Liver (tissue), 9 donors: Measurements from ENCODE around the gene CFDP1. TPM values are rescaled to one million over a fixed set of nuclear protein-coding genes. Genes with fewer than 3 reads are reported as not detected.
A peak's percentile ranks its signal among the peaks of the same experiment; 100 is the strongest.

Experiments used
- DNase-seq: peaks from one replicate; pipeline ENCODE4 v3.0.0-alpha.2; 2017; ENCODE audit warnings: low spot score
- H3K27ac ChIP-seq, 2 donors: one replicate each; pipeline ENCODE4 v1.7.0; 2013; ENCODE audit warnings: inconsistent platforms in 2 of 2, low read length in 2 of 2, control low read depth in 1 of 2, low read depth in 1 of 2, mild to moderate bottlenecking in 1 of 2
- H3K27me3 ChIP-seq, 4 donors: one replicate each; pipeline versions ENCODE4 v1.6.1 to v1.7.0; 2013; ENCODE audit warnings: low read length in 3 of 4, inconsistent platforms in 1 of 4, mild to moderate bottlenecking in 1 of 4, moderate library complexity in 1 of 4; ENCODE audit not compliant: control insufficient read depth in 4 of 4, insufficient read depth in 4 of 4
- H3K36me3 ChIP-seq, 4 donors: one replicate each; pipeline versions ENCODE4 v1.6.1 to v1.7.0; 2013; ENCODE audit warnings: low read length in 3 of 4, mild to moderate bottlenecking in 3 of 4, low read depth in 1 of 4, moderate library complexity in 1 of 4; ENCODE audit not compliant: control insufficient read depth in 4 of 4, insufficient read depth in 3 of 4
- H3K4me1 ChIP-seq, 4 donors: one replicate each; pipeline versions ENCODE4 v1.6.1 to v1.7.0; 2013; ENCODE audit warnings: low read length in 3 of 4, mild to moderate bottlenecking in 3 of 4, moderate library complexity in 1 of 4; ENCODE audit not compliant: control insufficient read depth in 4 of 4, insufficient read depth in 4 of 4
- H3K4me3 ChIP-seq, 3 donors: one replicate each; pipeline versions ENCODE4 v1.6.1 to v1.7.0; 2013; ENCODE audit warnings: low read length in 3 of 3, control low read depth in 1 of 3, low read depth in 1 of 3, mild to moderate bottlenecking in 1 of 3
- H3K9ac ChIP-seq, 2 donors: one replicate each; pipeline ENCODE4 v1.7.0; 2013; ENCODE audit warnings: low read length in 2 of 2, mild to moderate bottlenecking in 2 of 2, moderate library complexity in 2 of 2, control low read depth in 1 of 2, low read depth in 1 of 2
- H3K9me3 ChIP-seq, 4 donors: one replicate each; pipeline versions ENCODE4 v1.6.1 to v1.7.0; 2013; ENCODE audit warnings: low read length in 3 of 4; ENCODE audit not compliant: control insufficient read depth in 4 of 4
- EGR1 ChIP-seq, 2 donors: IDR thresholded peaks; 2 replicates each; pipeline ENCODE4 v1.6.1; 2016 to 2018; ENCODE audit warnings: antibody characterized with exemption in 2 of 2, low read depth in 2 of 2
- FOXA1 ChIP-seq: IDR thresholded peaks from 2 replicates; pipeline ENCODE4 v1.6.1; 2016; ENCODE audit warnings: antibody characterized with exemption
- FOXA2 ChIP-seq: IDR thresholded peaks from 2 replicates; pipeline ENCODE4 v1.6.1; 2016; ENCODE audit warnings: antibody characterized with exemption
- GABPA ChIP-seq, 2 donors: IDR thresholded peaks in 1 of 2; conservative IDR thresholded peaks in 1 of 2; 2 replicates each; pipeline ENCODE4 v1.6.1; 2016; ENCODE audit warnings: antibody characterized with exemption in 2 of 2, mild to moderate bottlenecking in 1 of 2, moderate library complexity in 1 of 2
- HNF4A ChIP-seq, 2 donors: conservative IDR thresholded peaks; 2 replicates each; pipeline ENCODE4 v1.6.1; 2016; ENCODE audit warnings: antibody characterized with exemption in 2 of 2, mild to moderate bottlenecking in 2 of 2
- HNF4G ChIP-seq: IDR thresholded peaks from 2 replicates; pipeline ENCODE4 v1.6.1; 2016; ENCODE audit warnings: antibody characterized with exemption
- JUND ChIP-seq, 2 donors: IDR thresholded peaks; 2 replicates each; pipeline ENCODE4 v1.6.1; 2016; ENCODE audit warnings: antibody characterized with exemption in 2 of 2
- NR2F2 ChIP-seq: IDR thresholded peaks from 2 replicates; pipeline ENCODE4 v1.6.1; 2016; ENCODE audit warnings: antibody characterized with exemption
- RAD21 ChIP-seq, 2 donors: IDR thresholded peaks; 2 replicates each; pipeline ENCODE4 v1.6.1; 2016; ENCODE audit warnings: antibody characterized with exemption in 2 of 2, mild to moderate bottlenecking in 2 of 2
- RXRA ChIP-seq, 2 donors: IDR thresholded peaks; 2 replicates each; pipeline ENCODE4 v1.6.1; 2017 to 2018; ENCODE audit warnings: antibody characterized with exemption in 2 of 2, mild to moderate bottlenecking in 1 of 2
- SP1 ChIP-seq: IDR thresholded peaks from 2 replicates; pipeline ENCODE4 v1.6.1; 2018; ENCODE audit warnings: antibody characterized with exemption, mild to moderate bottlenecking
- TAF1 ChIP-seq: conservative IDR thresholded peaks from 2 replicates; pipeline ENCODE4 v1.6.1; 2016; ENCODE audit warnings: antibody characterized with exemption, mild to moderate bottlenecking
- YY1 ChIP-seq: IDR thresholded peaks from 2 replicates; pipeline ENCODE4 v1.6.1; 2016; ENCODE audit warnings: antibody characterized with exemption, mild to moderate bottlenecking
- WGBS: extraction: QIAGEN DNeasy Blood & Tissue Kit; methylation state at CpG from one replicate; pipeline ENCODE4 v1.1.7; 2013; 5-methylcytosine and 5-hydroxymethylcytosine counted together
- polyA plus RNA-seq, 2 donors: library from polyadenylated mRNA; stranded (reverse) in 1 of 2; unstranded in 1 of 2; fragments of 200-250 nt in 1 of 2; fragments of >200 nt in 1 of 2; fragmentation: Nextera tagmentation in 1 of 2; extraction: Ambion mirVana in 1 of 2; gene quantifications; one replicate each; pipeline versions ENCODE4 v1.2.1 to v1.2.3, GENCODE V29; 2013 to 2015
- total RNA-seq, 2 donors: library from RNA; depleted of rRNA; stranded (reverse); fragments of >200 nt; gene quantifications; one replicate each; pipeline ENCODE4 v1.2.3, GENCODE V29; 2014
- TF ChIP-seq, protein P1 (sequence below): IDR thresholded peaks from 2 replicates; pipeline ENCODE4 v1.6.1; 2016; ENCODE audit warnings: antibody characterized with exemption, mild to moderate bottlenecking
- TF ChIP-seq, protein P2 (sequence below): IDR thresholded peaks from 2 replicates; pipeline ENCODE4 v1.6.1; 2016; ENCODE audit warnings: antibody characterized with exemption
- TF ChIP-seq, protein P3 (sequence below): fragments of 150-350 bp; IDR thresholded peaks from 2 replicates; pipeline ENCODE4 v1.5.1; 2017; ENCODE audit warnings: improper control_type of control experiment, low read depth, low read length; ENCODE audit not compliant: missing input control
- TF ChIP-seq, protein P4 (sequence below): IDR thresholded peaks from 2 replicates; pipeline ENCODE4 v1.6.1; 2016; ENCODE audit warnings: antibody characterized with exemption
- TF ChIP-seq, protein P5 (sequence below): IDR thresholded peaks from 2 replicates; pipeline ENCODE4 v1.6.1; 2016; ENCODE audit warnings: antibody characterized with exemption
- donor health status: healthy.
- donor health status: healthy.
- donor health status: healthy.
- donor health status: healthy.
- donor health status: healthy.

CFDP1 gene
- total and polyA plus RNA-seq, 4 donors: 20.5 to 49.2 (median 33.9) TPM

DNA sequence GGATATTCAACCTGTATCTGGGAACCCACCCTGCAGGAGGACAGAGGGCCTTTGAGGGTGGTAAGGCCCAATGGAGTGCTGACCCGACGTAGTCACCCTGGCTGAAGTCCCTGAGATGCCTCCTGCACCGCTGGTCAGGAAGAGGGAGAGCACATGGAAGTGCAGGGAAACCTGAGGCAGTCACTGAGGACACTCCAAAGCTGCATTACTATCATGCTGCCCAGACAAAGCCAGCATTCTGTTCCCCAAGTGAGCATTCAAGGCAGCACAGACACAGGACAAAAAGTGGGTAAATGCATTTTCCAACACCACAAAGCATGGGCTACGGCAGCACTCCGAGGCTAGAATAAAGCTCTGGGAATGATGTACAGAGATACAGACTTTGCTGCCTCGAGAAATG, 135.0 kb downstream of the CFDP1 start:
- H3K9ac ChIP-seq: no peak overlapping the region
- H3K9me3 ChIP-seq: no peaks in the 10 kb centered on the region
- H3K36me3 ChIP-seq: peaks cover 3 to 18% (median 9%) of the 10 kb centered on the region in 4 donors
- no peak overlapping the region for H3K4me3 ChIP-seq
- no peak for DNase-seq
- peaks cover 0 to 6% (median 2%) of the 10 kb centered on the region in 4 donors for H3K4me1 ChIP-seq
- H3K27me3 ChIP-seq: no peaks in the 10 kb centered on the region
- H3K27ac ChIP-seq: no peak overlapping the region
- TF ChIP-seq RXRA (IDR thresholded peaks at IDR 0.05): no peak
- TF ChIP-seq FOXA1: no peak
- TF ChIP-seq, protein P1, sequence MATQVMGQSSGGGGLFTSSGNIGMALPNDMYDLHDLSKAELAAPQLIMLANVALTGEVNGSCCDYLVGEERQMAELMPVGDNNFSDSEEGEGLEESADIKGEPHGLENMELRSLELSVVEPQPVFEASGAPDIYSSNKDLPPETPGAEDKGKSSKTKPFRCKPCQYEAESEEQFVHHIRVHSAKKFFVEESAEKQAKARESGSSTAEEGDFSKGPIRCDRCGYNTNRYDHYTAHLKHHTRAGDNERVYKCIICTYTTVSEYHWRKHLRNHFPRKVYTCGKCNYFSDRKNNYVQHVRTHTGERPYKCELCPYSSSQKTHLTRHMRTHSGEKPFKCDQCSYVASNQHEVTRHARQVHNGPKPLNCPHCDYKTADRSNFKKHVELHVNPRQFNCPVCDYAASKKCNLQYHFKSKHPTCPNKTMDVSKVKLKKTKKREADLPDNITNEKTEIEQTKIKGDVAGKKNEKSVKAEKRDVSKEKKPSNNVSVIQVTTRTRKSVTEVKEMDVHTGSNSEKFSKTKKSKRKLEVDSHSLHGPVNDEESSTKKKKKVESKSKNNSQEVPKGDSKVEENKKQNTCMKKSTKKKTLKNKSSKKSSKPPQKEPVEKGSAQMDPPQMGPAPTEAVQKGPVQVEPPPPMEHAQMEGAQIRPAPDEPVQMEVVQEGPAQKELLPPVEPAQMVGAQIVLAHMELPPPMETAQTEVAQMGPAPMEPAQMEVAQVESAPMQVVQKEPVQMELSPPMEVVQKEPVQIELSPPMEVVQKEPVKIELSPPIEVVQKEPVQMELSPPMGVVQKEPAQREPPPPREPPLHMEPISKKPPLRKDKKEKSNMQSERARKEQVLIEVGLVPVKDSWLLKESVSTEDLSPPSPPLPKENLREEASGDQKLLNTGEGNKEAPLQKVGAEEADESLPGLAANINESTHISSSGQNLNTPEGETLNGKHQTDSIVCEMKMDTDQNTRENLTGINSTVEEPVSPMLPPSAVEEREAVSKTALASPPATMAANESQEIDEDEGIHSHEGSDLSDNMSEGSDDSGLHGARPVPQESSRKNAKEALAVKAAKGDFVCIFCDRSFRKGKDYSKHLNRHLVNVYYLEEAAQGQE: no peak
- TF ChIP-seq HNF4A (conservative IDR thresholded peaks at IDR 0.05): no peak
- TF ChIP-seq NR2F2: no peak
- no peak for TF ChIP-seq HNF4G
- TF ChIP-seq YY1: no peak
- TF ChIP-seq JUND (IDR thresholded peaks at IDR 0.05): no peak
- TF ChIP-seq, protein P2, sequence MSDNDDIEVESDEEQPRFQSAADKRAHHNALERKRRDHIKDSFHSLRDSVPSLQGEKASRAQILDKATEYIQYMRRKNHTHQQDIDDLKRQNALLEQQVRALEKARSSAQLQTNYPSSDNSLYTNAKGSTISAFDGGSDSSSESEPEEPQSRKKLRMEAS: no peak
- TF ChIP-seq FOXA2: no peak
- no peak for TF ChIP-seq EGR1 (IDR thresholded peaks at IDR 0.05; ENCODE audit: low read depth in 2 of 2)
- no peak for TF ChIP-seq GABPA (IDR thresholded peaks at IDR 0.05 in 1 of 2, conservative IDR thresholded peaks at IDR 0.05 in 1 of 2)
- no peak for TF ChIP-seq SP1
- TF ChIP-seq, protein P3, sequence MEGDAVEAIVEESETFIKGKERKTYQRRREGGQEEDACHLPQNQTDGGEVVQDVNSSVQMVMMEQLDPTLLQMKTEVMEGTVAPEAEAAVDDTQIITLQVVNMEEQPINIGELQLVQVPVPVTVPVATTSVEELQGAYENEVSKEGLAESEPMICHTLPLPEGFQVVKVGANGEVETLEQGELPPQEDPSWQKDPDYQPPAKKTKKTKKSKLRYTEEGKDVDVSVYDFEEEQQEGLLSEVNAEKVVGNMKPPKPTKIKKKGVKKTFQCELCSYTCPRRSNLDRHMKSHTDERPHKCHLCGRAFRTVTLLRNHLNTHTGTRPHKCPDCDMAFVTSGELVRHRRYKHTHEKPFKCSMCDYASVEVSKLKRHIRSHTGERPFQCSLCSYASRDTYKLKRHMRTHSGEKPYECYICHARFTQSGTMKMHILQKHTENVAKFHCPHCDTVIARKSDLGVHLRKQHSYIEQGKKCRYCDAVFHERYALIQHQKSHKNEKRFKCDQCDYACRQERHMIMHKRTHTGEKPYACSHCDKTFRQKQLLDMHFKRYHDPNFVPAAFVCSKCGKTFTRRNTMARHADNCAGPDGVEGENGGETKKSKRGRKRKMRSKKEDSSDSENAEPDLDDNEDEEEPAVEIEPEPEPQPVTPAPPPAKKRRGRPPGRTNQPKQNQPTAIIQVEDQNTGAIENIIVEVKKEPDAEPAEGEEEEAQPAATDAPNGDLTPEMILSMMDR: no peak
- TF ChIP-seq, protein P4, sequence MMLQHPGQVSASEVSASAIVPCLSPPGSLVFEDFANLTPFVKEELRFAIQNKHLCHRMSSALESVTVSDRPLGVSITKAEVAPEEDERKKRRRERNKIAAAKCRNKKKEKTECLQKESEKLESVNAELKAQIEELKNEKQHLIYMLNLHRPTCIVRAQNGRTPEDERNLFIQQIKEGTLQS: no peak
- TF ChIP-seq, protein P5, sequence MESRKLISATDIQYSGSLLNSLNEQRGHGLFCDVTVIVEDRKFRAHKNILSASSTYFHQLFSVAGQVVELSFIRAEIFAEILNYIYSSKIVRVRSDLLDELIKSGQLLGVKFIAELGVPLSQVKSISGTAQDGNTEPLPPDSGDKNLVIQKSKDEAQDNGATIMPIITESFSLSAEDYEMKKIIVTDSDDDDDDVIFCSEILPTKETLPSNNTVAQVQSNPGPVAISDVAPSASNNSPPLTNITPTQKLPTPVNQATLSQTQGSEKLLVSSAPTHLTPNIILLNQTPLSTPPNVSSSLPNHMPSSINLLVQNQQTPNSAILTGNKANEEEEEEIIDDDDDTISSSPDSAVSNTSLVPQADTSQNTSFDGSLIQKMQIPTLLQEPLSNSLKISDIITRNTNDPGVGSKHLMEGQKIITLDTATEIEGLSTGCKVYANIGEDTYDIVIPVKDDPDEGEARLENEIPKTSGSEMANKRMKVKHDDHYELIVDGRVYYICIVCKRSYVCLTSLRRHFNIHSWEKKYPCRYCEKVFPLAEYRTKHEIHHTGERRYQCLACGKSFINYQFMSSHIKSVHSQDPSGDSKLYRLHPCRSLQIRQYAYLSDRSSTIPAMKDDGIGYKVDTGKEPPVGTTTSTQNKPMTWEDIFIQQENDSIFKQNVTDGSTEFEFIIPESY: no peak
- WGBS: 82% methylated on average over 6 of the region's 6 CpGs

DNA sequence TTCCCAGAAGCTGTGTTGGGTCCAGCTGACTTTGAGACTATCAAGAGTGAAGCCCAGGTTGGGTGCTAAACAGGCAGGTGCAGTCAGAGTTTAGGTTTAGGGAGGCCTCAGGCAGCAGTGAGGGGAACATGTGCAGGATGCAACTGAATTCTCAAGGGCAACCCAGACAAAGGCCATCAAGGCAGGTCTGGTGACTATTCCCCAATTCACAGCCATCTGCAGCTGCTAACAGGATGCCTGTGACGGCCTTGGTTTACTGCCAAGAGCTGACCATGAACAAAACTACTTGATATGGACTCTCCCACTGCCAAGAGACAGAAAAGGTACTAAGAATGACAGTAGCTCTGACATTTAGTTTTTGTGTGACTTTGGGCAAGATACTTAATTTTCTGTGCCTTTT, 136.7 kb downstream of the CFDP1 start:
- WGBS: 60% methylated on average over 1 of the region's 1 CpG
- peaks cover 0 to 6% (median 2%) of the 10 kb centered on the region in 4 donors for H3K4me1 ChIP-seq

More for the DNA sequence above, 136.7 kb downstream of the CFDP1 start:
- no peak overlapping the region for H3K4me3 ChIP-seq
- TF ChIP-seq RAD21 (IDR thresholded peaks at IDR 0.05) (peak in 1 of 2 donors; percentile 5), TAF1 (no peak)
- H3K27ac ChIP-seq: no peak overlapping the region
- H3K9me3 ChIP-seq: no peaks in the 10 kb centered on the region
- H3K27me3 ChIP-seq: no peaks in the 10 kb centered on the region
- no peak overlapping the region for H3K9ac ChIP-seq
- peaks cover 3 to 24% (median 16%) of the 10 kb centered on the region in 4 donors for H3K36me3 ChIP-seq
- DNase-seq: no peak
